ENCODE results near the gene SUN5.

The SUN5 gene, protein sequence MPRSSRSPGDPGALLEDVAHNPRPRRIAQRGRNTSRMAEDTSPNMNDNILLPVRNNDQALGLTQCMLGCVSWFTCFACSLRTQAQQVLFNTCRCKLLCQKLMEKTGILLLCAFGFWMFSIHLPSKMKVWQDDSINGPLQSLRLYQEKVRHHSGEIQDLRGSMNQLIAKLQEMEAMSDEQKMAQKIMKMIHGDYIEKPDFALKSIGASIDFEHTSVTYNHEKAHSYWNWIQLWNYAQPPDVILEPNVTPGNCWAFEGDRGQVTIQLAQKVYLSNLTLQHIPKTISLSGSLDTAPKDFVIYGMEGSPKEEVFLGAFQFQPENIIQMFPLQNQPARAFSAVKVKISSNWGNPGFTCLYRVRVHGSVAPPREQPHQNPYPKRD

DNA sequence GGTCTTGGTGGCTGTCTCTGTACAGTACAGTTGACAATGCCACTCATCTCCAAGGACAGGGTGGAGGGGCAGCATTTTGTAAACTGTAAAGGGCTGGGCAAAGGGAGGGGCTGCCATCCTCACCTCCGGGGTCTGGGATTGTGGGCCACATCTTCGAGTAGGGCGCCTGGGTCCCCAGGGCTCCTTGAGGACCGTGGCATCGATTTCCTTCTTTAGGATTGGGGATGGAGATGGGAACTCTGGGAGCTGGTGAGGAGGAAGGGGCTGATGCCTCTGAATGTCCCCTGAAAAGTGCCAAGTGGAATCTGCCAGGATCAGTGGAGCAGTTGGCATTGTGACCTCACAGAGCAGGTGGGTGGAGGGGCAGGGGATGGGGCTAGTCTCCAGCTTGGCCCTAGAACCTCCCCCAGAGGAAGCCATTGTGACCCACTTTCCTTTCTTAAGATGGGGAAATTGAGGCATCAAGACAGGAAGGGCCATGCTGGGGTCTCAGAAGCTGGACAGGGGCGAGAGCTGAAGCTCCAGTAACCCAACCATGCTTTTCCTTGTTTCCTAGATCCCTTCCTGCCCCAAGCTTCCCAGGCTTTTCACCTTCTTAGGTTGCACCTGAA is at the start of gene SUN5:
TSS of gene SUN5 (minus strand) at position 293 of the 611 bp plus-strand sequence. CDS start at position 200, 93 bp downstream.
- TF ChIP-seq GATA3 (IDR thresholded peaks at IDR 0.05; ENCODE audit: low read depth, low read length) = no peak
- no peak for TF ChIP-seq GATA2 (IDR thresholded peaks at IDR 0.05; ENCODE audit: low read depth, low read length)

DNA sequence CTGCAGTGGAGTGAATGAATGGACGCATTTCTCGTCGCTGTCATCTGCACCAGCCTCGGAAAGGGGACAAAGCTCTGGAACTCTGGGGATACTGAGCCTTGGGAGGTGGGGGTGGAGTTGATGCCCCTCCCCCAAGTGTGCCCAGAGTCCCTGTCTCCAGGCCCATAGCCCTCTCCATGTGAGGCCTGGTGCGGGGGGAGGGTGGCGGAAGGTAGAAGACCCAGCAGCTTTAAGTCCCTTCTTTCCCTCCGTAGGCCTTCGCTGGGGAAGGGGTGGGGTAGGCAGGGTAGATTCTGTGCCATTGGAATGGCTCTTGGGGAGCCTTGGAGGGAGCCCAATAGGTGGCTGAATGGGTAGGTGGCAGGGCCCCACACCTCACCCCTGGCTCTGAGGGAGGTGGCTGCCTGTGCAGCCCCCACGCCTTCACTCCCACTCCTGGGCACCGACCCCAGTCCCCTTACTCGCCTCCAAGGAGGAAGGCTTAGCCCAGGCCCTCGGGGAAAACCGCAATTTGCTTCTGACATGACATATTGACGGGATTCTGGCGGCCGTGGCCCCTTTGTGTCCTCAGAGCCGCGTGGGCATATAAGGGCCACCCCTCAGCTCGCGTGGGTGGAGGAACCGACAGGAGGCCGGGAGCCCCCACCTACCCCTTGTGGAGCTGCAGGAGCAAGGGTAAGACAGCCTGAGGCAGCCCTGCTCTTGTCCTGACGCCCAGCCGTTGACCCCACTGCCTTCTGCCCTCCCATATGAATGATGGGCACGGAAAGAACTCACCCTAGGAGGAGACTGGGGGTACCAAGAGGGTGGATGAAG is 49.3 kb upstream of the SUN5 start, which contains the start of gene BPIFB3:
TSS of gene BPIFB3 (plus strand) at position 613 of the 816 bp plus-strand sequence. CDS start 1,533 bp downstream, outside the sequence.
- TF ChIP-seq GATA3 (IDR thresholded peaks at IDR 0.05; ENCODE audit: low read depth, low read length) (no peak), GATA2 (IDR thresholded peaks at IDR 0.05; ENCODE audit: low read depth, low read length) (no peak)

DNA sequence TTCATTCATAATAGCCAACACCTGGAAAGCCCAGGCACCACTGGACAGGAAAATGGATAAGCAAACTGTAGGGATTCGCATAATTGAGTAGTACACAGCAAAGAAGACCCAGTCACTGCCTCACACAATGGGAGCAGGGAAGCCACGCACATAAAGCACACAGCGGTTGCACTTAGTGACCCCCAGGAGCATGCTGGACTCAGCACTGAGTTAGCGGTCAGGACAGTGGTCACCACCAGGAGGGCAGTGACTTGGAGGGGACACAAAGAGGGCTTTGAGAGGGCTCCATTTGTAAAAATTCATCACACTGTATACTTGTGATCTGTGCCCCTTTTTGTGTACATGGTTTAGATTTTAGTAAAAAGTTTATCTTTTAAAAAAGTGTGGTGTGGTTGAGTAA is 47.1 kb upstream of the SUN5 start:
- TF ChIP-seq GATA3 (IDR thresholded peaks at IDR 0.05; ENCODE audit: low read depth, low read length) (no peak), GATA2 (IDR thresholded peaks at IDR 0.05; ENCODE audit: low read depth, low read length) (no peak)

DNA sequence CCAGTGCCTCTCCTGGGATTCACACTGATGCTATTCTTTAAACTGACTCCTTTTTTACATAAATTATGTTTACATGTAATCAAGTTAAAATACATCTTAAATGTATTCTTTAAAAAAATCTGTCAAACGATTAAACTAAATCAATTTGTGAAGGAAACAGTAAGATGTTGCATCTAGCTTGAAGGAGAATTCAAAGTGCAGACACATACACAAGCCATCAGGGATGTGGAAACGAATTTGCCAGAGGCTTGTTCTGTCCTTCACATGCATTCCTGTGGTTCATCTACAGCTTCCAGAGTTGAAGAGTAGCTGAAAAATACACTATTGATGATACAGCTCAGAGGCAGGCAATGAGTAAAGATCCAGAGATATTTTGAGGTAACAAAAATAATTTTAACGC is 42.2 kb upstream of the SUN5 start:
- no peak for TF ChIP-seq GATA3 (IDR thresholded peaks at IDR 0.05; ENCODE audit: low read depth, low read length)
- no peak for TF ChIP-seq GATA2 (IDR thresholded peaks at IDR 0.05; ENCODE audit: low read depth, low read length)

DNA sequence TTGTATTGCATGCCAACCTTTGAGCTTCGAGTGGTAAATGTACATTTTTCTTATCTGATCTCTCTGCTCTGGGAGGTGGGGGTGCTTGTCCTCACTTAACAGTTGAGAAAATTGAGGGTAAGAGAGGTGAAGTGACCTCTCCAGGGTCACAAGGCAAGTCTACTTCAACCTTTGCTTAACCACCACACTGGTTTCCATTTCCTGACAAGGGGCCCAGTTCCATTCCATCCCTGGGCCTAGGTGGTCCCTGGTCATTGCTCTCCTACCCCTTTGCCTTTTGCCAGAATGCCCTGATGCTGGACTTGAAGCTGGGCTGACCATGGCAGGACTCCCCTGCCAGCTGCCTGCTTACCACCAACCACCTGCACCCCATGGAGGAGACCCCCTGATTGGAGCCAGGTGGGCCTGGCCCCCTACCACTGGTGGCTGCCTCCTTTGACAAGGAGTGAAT is 39.5 kb upstream of the SUN5 start:
- TF ChIP-seq GATA2 (IDR thresholded peaks at IDR 0.05; ENCODE audit: low read depth, low read length) = no peak
- TF ChIP-seq GATA3 (IDR thresholded peaks at IDR 0.05; ENCODE audit: low read depth, low read length) = no peak

DNA sequence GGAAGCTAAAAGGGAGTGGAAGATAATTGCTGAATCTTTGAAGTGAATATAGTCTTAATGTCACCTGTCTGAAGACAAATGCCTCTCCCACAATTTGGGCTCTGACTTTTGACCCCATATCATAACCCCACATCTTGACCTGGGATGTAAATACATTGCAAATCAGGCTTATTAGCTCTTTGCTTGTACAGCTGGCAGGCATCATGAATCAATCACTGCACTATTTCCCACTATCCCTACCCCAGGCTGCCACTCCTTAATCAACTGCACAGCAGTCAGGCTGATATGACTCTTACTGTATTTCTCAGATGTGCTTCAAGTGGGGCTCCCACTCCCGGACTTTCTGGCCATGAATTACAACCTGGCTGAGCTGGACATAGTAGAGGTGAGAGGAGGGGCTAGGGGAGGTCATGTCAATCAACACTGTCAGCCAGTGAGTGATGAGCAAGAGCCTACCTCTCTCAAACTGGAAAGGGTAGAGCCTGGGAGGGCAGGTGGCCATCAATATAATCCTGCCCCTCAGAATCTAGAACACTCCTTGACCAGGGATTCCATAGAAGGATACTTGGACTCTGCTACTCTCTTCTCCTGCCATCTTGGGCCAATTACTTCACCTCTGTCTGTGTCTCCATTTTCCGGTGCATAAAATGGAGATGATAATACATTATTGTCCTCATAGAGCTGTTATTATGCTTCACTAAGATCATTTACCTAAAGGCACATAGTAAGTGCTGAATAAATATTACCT is 38.9 kb upstream of the SUN5 start:
- TF ChIP-seq GATA2 (IDR thresholded peaks at IDR 0.05; ENCODE audit: low read depth, low read length) = no peak
- TF ChIP-seq GATA3 (IDR thresholded peaks at IDR 0.05; ENCODE audit: low read depth, low read length) = no peak

DNA sequence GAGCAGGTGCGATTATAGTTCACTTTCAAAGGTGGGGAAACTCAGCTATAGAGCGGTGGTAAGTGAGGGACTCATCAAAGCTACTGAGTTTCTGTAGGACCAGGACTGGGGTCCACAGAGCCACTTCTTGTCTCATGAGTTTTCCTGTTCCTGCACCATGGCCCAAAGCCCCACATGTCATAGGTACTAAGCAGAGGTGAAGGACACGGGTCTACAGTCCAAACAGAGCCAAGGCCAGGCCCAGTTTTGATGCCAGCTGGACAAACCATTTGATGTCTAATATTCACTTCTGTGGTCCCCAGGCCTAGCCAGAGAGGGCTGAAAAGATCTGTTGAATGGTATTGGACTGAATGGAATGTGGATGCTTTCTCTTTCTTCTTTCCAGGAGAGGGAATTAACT is 38.2 kb upstream of the SUN5 start:
- TF ChIP-seq GATA2 (IDR thresholded peaks at IDR 0.05; ENCODE audit: low read depth, low read length) = no peak
- TF ChIP-seq GATA3 (IDR thresholded peaks at IDR 0.05; ENCODE audit: low read depth, low read length) = no peak

DNA sequence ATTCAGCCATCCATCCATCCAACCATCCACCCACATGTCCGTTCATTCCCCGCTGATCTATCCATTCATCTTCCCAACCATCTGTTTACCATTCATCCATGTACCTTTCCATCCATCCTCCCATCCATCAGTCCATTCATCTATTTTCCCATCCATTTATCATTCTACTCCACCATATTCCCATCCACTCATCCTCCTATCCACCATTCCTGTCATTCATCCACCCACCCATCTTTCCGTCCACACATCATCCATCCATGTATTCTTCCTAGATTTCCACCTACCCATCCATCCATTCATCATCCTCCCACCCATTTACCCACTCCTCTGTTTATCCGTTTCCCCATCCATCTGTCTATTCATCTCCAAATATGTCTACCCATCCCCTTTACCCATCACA is 34.0 kb upstream of the SUN5 start:
- TF ChIP-seq GATA3 (IDR thresholded peaks at IDR 0.05; ENCODE audit: low read depth, low read length) (no peak), GATA2 (IDR thresholded peaks at IDR 0.05; ENCODE audit: low read depth, low read length) (no peak)

DNA sequence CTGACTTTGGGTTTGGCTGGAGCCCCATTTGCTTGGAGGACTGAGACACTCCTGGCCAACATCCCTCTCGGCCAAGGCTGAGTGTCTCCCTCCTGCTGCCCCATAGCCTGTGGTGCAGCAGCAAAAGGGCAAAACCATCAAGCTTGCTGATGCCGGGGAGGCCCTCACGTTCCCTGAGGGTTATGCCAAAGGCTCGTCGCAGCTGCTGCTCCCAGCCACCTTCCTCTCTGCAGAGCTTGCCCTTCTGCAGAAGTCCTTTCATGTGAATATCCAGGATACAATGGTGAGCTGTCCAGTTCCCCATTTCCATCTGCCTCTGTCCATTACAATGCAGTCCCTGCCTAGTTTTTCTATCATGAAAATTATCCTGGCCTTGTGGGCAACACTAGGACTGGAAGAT is 33.2 kb upstream of the SUN5 start:
- TF ChIP-seq GATA2 (IDR thresholded peaks at IDR 0.05; ENCODE audit: low read depth, low read length) (no peak), GATA3 (IDR thresholded peaks at IDR 0.05; ENCODE audit: low read depth, low read length) (no peak)

DNA sequence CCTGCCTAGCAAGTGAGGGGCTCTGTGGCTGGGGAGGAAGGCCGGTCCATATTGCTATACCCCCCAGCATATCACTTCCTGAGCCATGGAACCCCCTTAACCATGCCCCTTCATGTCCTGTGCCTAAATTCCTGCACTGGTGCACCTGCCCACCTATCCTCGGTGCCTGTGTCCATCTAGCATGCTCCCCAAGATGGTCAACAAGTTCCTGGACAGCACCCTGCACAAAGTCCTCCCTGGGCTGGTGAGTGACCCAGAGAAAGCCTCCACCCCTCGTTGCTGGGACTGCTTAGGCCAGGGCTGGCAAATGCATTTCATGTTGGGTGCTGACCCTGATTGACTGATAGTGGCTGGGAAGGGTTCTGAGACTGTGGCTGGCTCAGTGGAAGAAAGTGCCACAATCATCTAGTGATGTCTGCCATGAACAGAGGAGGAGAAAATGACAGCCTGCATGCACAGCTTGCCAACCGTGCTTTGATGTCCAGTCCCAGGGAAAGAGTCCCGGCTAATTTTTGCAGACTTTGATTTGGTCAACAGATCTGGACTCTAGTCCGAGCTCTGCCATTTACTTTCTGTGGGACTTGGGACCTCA is 30.8 kb upstream of the SUN5 start:
- TF ChIP-seq GATA3 (IDR thresholded peaks at IDR 0.05; ENCODE audit: low read depth, low read length) (no peak), GATA2 (IDR thresholded peaks at IDR 0.05; ENCODE audit: low read depth, low read length) (no peak)

DNA sequence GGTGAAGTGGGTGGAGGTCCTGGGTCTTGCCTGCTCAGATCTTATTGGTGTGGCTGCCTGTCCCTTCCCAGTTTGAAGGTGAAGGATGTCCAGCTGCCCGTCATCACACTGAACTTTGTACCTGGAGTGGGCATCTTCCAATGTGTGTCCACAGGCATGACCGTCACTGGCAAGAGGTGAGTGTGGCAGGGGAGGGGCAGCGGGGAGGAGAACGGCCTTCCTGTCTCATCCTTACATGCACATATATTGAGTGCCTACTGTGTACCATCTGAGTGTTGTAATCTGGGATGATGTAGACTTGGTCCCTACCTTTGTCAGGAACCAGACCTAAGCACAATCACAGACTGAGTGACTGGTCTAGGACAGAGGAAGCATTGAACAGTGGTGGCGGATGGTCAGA is 29.9 kb upstream of the SUN5 start:
- TF ChIP-seq GATA2 (IDR thresholded peaks at IDR 0.05; ENCODE audit: low read depth, low read length) = no peak
- TF ChIP-seq GATA3 (IDR thresholded peaks at IDR 0.05; ENCODE audit: low read depth, low read length) = no peak

DNA sequence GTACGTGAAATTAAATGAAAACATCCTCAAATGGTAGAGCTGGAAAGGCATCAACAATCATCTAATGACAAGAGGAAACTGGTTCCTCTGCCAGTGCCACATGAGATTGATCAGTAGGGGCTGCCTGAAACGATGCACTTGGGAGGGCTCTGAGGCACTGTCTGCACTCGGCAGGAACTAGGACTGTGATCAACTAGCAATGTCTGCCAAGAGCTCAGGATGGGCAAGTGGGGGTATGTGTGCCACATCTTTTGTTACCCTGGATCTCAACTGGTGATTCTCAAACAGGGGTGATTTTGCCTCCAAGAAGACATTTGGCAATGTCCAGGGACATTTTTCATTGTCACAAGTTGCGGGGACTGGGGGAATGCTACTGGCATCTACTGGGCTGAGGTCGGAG is 29.1 kb upstream of the SUN5 start:
- TF ChIP-seq GATA2 (IDR thresholded peaks at IDR 0.05; ENCODE audit: low read depth, low read length) (no peak), GATA3 (IDR thresholded peaks at IDR 0.05; ENCODE audit: low read depth, low read length) (no peak)

DNA sequence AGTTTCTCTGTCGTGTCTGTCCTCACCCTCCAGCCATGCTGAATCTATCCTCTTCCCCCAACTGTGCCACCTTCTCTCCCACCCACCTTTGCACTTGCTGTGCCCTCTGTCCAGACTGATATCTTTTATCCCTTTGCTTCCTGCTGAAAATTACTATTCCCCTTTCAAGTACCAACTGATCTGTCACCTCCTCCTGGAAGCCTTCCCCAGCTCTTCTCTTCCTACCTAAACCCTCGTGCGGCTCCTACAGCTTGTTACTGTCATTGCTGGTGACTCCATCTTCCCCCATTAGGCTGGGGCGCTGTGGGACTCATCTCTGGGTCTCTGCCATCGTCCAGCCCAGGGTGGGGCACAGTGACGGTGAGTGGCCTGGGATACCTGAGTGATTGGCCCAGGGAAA is 28.3 kb upstream of the SUN5 start:
- no peak for TF ChIP-seq GATA2 (IDR thresholded peaks at IDR 0.05; ENCODE audit: low read depth, low read length)
- no peak for TF ChIP-seq GATA3 (IDR thresholded peaks at IDR 0.05; ENCODE audit: low read depth, low read length)

Data from SH-SY5Y (cell line).